GM15510 (cell line): ENCODE data around the gene BMPR2.

Experiments used
- POLR2A ChIP-seq: IDR thresholded peaks from 3 replicates; pipeline ENCODE4 v1.6.1; 2011; ENCODE audit warnings: borderline replicate concordance; ENCODE audit not compliant: insufficient read length; ENCODE audit errors: extremely low read depth

BMPR2 gene

DNA sequence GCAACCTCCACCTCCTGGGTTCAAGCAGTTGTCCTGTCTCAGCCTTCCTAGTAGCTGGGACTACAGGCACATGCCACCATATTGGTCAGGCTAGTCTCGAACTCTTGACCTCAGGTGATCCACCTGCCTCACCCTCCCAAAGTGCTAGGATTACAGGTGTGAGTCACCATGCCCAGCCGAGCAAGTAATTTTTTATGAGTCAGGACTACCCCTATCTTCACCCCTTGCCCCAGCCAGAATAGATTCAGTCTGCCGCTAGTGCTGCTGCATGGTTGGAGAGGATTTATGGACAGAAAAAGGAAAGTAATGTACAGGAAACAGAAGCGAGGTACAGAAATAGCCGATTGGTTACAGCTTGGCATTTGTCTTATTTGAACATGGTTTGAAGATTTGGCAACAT is 48.9 kb downstream of the BMPR2 start:
- TF ChIP-seq POLR2A = no peak

DNA sequence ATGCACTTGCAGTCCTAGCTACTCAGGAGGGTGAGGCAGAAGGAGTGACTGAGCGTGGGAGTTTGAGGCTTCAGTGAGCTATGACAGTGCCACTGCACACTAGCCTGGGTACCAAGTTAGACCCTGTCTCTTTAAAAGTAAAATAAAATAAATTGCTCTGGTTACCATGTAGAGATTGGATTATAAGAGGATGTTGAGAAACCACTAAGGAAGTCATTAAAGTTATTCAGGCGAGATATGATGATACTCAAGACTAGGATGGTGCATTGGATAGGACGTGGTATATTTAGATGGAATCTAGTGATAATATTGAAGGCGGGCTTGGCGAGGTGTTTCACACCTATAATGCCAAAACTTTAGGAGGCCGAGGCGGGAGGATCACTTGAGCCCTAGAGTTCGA is 50.6 kb downstream of the BMPR2 start:
- TF ChIP-seq POLR2A = no peak

DNA sequence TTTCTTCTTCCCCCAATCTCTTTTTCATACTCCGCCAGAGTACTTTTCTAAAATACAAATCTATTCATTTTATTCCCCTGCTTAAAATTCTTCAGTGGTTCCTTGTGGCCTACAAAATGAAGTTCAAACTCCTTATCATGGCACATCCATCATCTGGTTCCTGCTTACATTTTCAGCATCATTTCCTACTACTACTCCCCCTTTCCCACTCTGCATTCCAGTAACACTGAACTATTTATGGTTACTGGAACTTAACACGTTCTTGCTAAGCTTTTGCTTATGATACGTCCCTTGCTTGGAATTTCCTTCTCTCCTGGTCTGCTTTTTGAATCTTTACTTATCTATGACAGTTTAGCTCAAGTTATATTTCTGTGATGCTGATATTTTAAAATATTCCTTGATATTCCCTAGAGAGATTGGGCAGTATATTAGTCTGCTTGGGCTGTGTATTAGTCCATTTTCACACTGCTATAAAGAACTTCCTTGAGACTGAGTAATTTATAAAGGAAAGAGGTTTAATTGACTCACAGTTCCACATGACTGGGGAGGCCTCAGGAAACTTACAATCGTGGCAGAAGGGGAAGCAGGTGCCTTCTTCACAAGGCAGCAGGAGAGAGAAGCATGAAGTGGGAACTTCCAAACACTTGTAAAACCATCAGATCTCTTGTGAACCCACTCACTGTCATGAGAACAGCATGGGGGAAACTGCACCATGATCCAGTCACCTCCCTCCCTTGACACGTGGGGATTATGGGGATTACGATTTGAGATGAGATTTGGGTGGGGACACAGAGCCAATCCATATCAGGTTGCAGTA is 53.2 kb downstream of the BMPR2 start:
- no peak for TF ChIP-seq POLR2A

DNA sequence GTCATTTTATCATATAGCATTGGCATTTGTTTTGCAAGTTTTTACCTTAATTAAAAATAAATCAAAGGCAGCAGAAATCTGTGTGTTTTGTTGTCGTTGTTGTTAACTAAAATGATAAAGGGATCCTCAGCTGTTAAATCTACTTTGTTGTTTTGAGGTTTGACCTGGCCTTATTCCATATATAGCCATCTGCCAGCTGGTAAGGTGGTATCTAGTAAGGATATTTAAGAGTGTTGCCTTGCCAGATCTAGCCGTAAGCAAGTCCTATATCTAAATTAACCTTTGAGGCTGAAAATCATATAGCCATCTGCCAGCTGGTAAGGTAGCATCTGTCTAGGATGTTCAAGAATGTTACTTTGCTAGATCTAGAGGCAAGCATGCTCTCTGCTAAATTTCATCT is 56.6 kb downstream of the BMPR2 start:
- TF ChIP-seq POLR2A = no peak

DNA sequence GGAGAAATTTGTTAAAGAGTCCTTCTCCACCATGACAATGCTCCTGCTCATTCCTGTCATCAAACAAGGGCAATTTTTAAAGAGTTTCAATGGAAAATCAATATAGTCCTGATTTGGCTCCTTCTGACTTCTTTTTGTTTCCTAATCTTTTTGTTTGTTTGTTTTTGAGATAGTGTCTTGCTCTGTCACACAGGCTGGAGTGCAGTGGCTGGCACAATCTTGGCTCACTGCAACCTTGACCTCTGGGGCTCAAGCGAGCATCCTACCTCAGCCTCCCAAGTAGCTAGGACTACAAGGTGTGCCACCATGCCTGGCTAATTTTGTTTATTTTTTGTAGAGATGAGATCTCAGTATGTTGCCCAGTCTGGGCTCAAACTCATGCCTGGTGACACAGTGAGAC is 58.3 kb downstream of the BMPR2 start:
- no peak for TF ChIP-seq POLR2A

DNA sequence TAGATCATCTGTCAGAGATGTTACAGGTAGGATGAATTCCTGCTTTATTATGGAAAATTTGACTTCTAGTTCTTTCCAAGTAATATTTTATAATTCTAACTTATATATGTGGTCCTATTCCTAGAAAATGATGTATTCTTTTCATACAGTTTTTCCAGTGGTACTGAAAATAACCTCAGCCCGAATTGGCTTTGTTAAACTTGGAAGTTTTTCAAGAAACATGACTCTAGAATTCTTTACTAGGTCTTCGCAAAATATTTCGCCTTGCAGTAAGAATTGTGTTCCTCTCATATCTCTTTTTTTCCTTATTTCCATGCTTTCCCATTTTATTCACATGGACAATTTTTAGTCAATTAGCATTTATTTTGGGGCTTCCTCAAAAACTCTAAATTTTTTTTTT is 60.5 kb downstream of the BMPR2 start:
- TF ChIP-seq POLR2A = no peak

DNA sequence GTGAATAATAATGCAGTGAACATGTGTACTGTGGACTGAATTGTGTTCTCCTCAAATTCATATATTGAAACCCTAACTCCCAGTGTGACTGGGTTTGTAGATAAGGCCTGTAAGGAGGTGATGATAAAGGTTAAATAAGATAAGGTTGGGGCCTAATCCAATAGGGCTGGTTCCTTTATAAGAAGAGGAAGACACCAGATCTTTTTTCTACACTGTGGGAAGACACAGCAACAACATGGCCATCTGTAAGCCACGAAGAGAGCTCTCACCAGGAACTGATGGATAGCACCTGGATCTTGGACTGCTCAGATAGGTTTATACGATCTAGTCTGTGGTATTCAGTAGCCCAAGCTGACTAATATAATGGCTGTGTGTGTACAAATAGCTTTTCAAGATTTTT is 66.8 kb downstream of the BMPR2 start:
- no peak for TF ChIP-seq POLR2A

DNA sequence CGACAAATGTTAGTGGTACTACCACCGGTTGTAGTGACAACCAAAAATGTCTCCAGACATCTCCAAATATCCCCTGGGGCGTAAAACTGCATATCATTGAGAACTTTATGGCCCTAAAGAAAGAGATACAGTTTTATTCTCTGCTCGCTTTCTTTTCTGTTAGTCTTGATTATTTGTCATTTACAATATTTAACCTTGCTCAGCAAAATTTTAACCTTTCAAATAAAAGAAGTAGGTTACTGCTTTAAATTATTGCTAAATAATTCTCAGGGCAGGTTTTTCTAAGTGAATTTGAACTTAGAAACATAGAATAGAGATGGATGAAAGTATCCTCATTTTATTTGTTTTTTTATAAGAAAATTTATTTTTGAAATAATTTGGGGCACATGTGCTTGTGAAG is 67.9 kb downstream of the BMPR2 start:
- no peak for TF ChIP-seq POLR2A

DNA sequence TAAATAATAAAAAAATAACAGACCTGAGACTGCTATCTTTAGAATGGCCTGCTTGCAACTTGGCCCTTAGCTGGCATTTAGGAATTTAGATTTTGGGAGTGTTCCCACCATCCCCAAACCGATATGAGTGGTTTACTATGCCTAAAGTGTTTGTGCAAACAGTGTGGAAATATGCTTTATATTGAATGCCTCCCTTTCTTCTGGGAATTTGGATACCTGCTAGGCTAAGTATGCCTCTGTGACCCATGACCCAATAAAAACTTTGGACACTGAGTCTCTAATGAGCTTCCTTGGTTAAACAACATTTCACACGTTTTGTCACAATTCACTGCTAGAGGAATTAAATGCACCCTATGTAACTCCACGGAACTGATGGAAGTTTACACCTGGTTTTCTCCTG is 73.2 kb downstream of the BMPR2 start:
- no peak for TF ChIP-seq POLR2A

DNA sequence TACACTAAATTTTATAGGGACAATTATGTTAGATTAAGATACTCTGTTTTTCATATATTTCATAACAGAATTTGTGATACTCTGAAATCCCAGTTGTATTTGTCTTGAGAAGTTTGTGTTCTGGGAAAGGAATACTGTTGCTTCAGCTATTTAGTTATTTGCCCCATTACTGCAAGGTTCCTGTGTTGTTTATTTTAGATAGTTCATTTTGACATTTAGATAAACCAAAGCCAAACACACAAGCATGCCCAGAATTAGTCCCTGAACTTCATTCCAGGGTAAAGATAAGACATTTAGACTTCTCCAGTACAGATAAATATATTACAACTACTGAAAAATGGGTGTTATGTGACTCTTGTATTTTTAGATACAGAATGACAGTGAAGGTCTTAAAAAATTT is 74.7 kb downstream of the BMPR2 start:
- TF ChIP-seq POLR2A = no peak

DNA sequence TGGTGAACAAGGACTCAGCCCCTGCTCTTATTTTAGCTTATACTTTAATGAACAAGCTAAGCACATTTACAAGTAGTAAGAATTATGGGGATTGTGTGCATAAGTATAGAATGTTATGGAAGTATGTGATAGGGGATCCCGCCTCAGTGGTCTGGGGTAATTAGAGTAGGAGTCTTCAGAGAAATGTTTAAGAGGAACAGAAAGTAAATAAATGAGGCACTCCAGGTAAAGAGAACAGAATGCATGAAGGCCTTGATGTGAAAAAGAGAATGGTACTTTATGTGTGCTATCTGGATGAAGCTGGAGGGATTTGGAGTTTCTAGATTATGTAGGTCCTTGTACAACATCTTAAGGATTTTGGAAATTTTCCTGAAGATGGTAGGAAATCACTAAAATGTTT is 76.6 kb downstream of the BMPR2 start:
- TF ChIP-seq POLR2A = no peak

DNA sequence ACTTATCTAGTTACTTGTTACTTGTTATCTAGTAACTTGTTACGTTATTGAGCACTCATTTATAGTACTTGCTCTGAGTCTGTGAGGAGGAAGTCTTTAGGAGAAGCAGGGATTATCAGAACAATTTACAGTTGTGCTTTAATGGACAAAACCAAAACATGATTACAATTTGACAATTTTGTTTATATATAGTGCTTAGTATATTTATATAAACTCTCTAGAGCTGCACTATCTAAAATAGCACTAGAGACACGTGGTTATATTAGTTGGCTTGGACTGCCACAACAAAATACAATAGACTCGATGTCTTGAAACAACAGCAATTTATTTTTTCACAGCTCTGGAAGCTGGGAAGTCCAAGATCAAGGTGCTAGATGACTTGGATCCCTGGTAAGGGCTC is 78.4 kb downstream of the BMPR2 start:
- TF ChIP-seq POLR2A = no peak

DNA sequence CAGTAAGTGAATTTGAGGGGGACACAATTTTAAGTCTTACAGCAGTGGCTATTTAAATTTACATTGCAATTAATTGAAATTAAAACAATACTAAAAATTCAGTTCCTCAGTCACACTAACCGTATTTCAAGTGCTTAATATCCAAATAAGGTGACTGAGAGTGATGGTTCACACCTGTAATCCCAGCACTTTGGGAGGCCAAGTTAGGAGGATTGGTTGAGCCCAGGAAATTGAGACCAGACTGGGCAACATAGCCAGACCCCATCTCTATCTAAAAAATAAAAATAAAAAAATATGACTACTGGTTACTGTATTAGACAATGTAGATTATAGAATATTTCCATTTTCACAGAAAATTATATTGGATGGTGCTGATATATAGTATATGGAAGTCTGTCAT is 79.0 kb downstream of the BMPR2 start:
- no peak for TF ChIP-seq POLR2A

DNA sequence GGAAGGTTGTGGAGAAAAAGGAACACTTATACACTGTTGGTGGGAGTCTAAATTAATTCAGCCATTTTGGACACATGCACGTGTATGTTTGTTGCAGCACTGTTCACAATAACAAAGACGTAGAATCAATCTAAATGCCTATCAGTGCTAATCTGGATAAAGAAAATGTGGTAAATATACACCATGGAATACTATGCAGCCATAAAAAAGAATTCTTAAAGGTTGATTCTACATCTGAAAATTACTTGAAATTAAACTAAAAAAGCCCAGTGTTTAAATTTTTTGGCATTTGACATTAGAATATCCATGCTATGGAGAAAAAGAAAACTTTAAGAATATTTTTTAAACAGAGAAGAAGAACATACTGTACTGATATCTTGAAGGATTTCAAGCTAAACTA is 84.0 kb downstream of the BMPR2 start:
- TF ChIP-seq POLR2A = no peak

DNA sequence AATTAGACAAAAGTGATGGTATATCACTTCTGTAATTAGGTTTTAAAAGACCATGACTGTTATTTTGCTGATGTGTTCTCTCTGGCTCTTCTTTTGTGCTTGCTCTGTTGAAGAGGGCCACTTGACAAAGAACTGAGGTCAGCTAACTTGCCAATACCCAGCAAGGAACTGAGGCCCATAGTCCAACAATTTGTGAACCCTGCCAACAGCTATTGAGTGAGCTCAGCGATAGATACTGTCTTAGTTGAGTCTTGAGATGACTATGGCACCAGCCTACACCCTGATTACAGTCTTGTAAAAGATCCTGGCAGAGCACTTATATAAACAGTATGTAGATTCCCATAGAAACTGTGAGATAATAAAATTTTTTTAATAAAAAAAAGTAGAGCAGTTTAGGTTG is 103.0 kb downstream of the BMPR2 start:
- no peak for TF ChIP-seq POLR2A

DNA sequence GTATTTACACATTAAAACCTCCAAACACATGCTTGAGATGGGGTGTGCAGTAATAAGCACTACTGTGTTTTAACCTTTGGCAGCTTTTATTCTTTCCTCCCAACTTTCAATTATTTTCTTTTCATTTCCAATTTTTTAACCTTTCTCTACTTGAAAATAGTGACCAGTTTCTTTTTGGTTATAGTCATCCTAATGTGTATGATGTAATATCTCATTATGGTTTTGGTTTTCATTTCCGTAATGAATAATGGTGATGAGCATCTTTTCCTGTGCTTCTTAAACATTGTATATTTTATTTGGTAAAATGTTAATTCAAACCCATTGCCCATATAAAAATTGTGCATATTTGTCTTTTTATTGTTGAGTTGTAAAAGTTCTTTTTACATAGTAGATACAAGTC is 103.5 kb downstream of the BMPR2 start:
- TF ChIP-seq POLR2A = no peak

DNA sequence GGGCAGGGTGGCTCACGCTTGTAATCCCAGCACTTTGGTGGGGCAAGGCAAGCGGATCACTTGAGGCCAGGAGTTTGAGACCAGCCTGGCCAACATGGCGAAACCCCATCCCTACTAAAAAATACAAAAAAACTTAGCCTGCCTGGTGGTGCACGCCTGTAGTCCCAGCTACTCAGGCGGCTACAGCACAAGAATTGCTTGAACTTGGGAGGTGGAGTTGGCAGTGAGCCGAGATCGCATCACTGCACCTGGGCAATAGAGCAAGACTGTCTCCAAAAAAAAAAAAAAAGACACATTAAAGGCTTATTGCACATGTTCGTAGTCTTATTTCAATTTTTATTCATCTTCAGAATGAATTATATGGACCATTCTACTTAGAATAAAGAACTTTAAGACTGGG is 110.2 kb downstream of the BMPR2 start:
- TF ChIP-seq POLR2A = no peak
